ENCODE measurements around the gene PSG1.
"Not testable (repeated sequence)": the region's sequence is repeated elsewhere in the genome, so short reads cannot be mapped to it uniquely, and the experiment has no call there.

DNA sequence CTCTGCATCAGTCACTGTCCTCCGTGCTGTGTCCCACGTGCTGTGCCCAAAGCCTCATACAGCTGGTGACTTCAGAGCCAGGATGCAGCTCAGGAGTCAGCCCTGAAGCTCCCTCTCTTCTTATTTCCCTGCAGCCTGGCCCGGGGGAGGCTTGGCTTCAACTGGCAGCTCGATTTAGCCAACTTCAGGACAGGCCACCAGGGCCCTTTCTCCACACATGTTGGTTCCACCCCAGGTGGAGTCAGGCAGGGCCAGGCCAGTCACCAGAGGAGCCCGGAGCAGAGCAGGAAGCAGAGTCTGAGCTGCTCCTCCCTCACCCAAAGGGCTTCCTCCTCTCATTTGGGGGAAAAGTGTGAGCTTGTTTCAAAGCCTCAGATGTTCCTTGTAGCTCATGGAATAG lies 26.6 kb upstream of the PSG1 start:
- not testable (repeated sequence) for TF ChIP-seq CTCF (conservative IDR thresholded peaks at IDR 0.05 in 1 of 2, IDR thresholded peaks at IDR 0.05 in 1 of 2; ENCODE audit: extremely low read depth in 1 of 2, insufficient read depth in 1 of 2, low read depth in 1 of 2, low read length in 2 of 2); EZH2 (IDR thresholded peaks at IDR 0.05; ENCODE audit: borderline replicate concordance, low read length)
